HPDE6-E6E7 (cell line): Measurements from ENCODE around the gene DRG2.

Experiments used
- DNase-seq: peaks from one replicate; pipeline ENCODE4 v3.0.0; 2011; ENCODE audit warnings: missing footprints; ENCODE audit errors: extremely low spot score

The DRG2 gene

GRCh38 chr17:18076936-18077335 lies 10.8 kb upstream of the DRG2 start:
- no peak for DNase-seq

- no peak for DNase-seq
These were observed 8.2 kb upstream of the DRG2 start for GRCh38 chr17:18079543-18079942.

GRCh38 chr17:18084256-18084655 lies 3.5 kb upstream of the DRG2 start:
- DNase-seq: no peak

- DNase-seq: no peak
These were observed 1.9 kb downstream of the DRG2 start for GRCh38 chr17:18089613-18090012.

GRCh38 chr17:18093616-18094408 lies 6.1 kb downstream of the DRG2 start:
- DNase-seq: no peak

GRCh38 chr17:18094409-18094807 lies 6.7 kb downstream of the DRG2 start:
- DNase-seq: no peak

- DNase-seq: no peak
These were observed 11.8 kb downstream of the DRG2 start for GRCh38 chr17:18099516-18099915.

- DNase-seq: no peak
These were observed 12.9 kb downstream of the DRG2 start for GRCh38 chr17:18100616-18101015.

- no peak for DNase-seq
These were observed 14.1 kb downstream of the DRG2 start for GRCh38 chr17:18101828-18102227.

- DNase-seq: no peak
These were observed 14.9 kb downstream of the DRG2 start for GRCh38 chr17:18102640-18103039.

- DNase-seq: no peak
These were observed 17.3 kb downstream of the DRG2 start for GRCh38 chr17:18105027-18105426.

GRCh38 chr17:18105595-18105994 lies 17.8 kb downstream of the DRG2 start:
- no peak for DNase-seq

GRCh38 chr17:18106211-18106610 lies 18.5 kb downstream of the DRG2 start:
- no peak for DNase-seq

- DNase-seq: no peak
These were observed 19.5 kb downstream of the DRG2 start for GRCh38 chr17:18107061-18107790.

- DNase-seq: no peak
These were observed 20.2 kb downstream of the DRG2 start for GRCh38 chr17:18107971-18108370.

- no peak for DNase-seq
These were observed 20.9 kb downstream of the DRG2 start, which contains the start of gene MYO15A for GRCh38 chr17:18108401-18109312. Gene MYO15A (plus strand): TSS chr17:18108756. CDS start chr17:18118801, 10,045 bp downstream.

- DNase-seq: no peak
These were observed 22.3 kb downstream of the DRG2 start for GRCh38 chr17:18109935-18110485.

GRCh38 chr17:18110636-18111145 lies 22.9 kb downstream of the DRG2 start:
- DNase-seq: no peak

GRCh38 chr17:18111330-18111971 lies 23.7 kb downstream of the DRG2 start:
- DNase-seq: no peak

- no peak for DNase-seq
These were observed 27.8 kb downstream of the DRG2 start for GRCh38 chr17:18115517-18115916.

GRCh38 chr17:18116078-18116477 lies 28.3 kb downstream of the DRG2 start:
- no peak for DNase-seq
